Measurements from ENCODE around the gene GRIN1.
"Not testable (repeated sequence)": the region's sequence is repeated elsewhere in the genome, so short reads cannot be mapped to it uniquely, and the experiment has no call there.

The GRIN1 gene

GRCh38 chr9:137117269-137117731 is 21.7 kb upstream of the GRIN1 start:
- TF ChIP-seq POLR2A (IDR thresholded peaks at IDR 0.05; ENCODE audit: low read depth, low read length) (no peak), TAF1 (IDR thresholded peaks at IDR 0.05; ENCODE audit: low read depth, low read length) (no peak), POU2F2 (IDR thresholded peaks at IDR 0.05; ENCODE audit: low read depth, low read length) (no peak), SPI1 (IDR thresholded peaks at IDR 0.05; ENCODE audit: low read depth, low read length) (no peak), PAX5 (IDR thresholded peaks at IDR 0.05; ENCODE audit: insufficient read depth, low read length, severe bottlenecking) (no peak), POLR2AphosphoS5 (IDR thresholded peaks at IDR 0.05; ENCODE audit: low read depth, low read length) (no peak)
- no peak for DNase-seq (ENCODE audit: insufficient read length, low spot score)
- no peak for FAIRE-seq

- not testable (repeated sequence) for DNase-seq (ENCODE audit: insufficient read length, low spot score); FAIRE-seq
Observed at GRCh38 chr9:137118092-137118603, 20.8 kb upstream of the GRIN1 start.

GRCh38 chr9:137121927-137122795 is 16.8 kb upstream of the GRIN1 start:
- not testable (repeated sequence) for FAIRE-seq; DNase-seq (ENCODE audit: insufficient read length, low spot score)

GRCh38 chr9:137122796-137123467 is 16.0 kb upstream of the GRIN1 start:
- not testable (repeated sequence) for FAIRE-seq

GRCh38 chr9:137123468-137123837 is 15.5 kb upstream of the GRIN1 start:
- FAIRE-seq (no peak), DNase-seq (ENCODE audit: insufficient read length, low spot score) (no peak)
- TF ChIP-seq POU2F2 (IDR thresholded peaks at IDR 0.05; ENCODE audit: low read depth, low read length) = no peak
- TF ChIP-seq SPI1 (IDR thresholded peaks at IDR 0.05; ENCODE audit: low read depth, low read length) = 0 out of 2 replicates have a peak, but pooled peaks have one; percentile 5
- no peak for TF ChIP-seq PAX5 (IDR thresholded peaks at IDR 0.05; ENCODE audit: insufficient read depth, low read length, severe bottlenecking)
- TF ChIP-seq POLR2A (IDR thresholded peaks at IDR 0.05; ENCODE audit: low read depth, low read length) = no peak

More at GRCh38 chr9:137122796-137123467, 16.0 kb upstream of the GRIN1 start:
- peak; percentile 17 for DNase-seq (ENCODE audit: insufficient read length, low spot score)

- not testable (repeated sequence) for FAIRE-seq; DNase-seq (ENCODE audit: insufficient read length, low spot score)
Observed at GRCh38 chr9:137123952-137124462, 14.9 kb upstream of the GRIN1 start.

- TF ChIP-seq POLR2AphosphoS5 (IDR thresholded peaks at IDR 0.05; ENCODE audit: low read depth, low read length) = no peak
- TF ChIP-seq PAX5 (IDR thresholded peaks at IDR 0.05; ENCODE audit: insufficient read depth, low read length, severe bottlenecking) = no peak
- TF ChIP-seq POU2F2 (IDR thresholded peaks at IDR 0.05; ENCODE audit: low read depth, low read length) = no peak
- TF ChIP-seq POLR2A (IDR thresholded peaks at IDR 0.05; ENCODE audit: low read depth, low read length) = no peak
- no peak for TF ChIP-seq SPI1 (IDR thresholded peaks at IDR 0.05; ENCODE audit: low read depth, low read length)
- TF ChIP-seq TAF1 (IDR thresholded peaks at IDR 0.05; ENCODE audit: low read depth, low read length) = no peak
- FAIRE-seq = no peak
Observed at GRCh38 chr9:137126786-137127185, 12.2 kb upstream of the GRIN1 start.

GRCh38 chr9:137127301-137128157 is 11.4 kb upstream of the GRIN1 start:
- 0 out of 2 replicates have a peak, but pooled peaks have one; percentile 27 for TF ChIP-seq TAF1 (IDR thresholded peaks at IDR 0.05; ENCODE audit: low read depth, low read length)
- peak; percentile 95 for TF ChIP-seq SPI1 (IDR thresholded peaks at IDR 0.05; ENCODE audit: low read depth, low read length)
- TF ChIP-seq POLR2AphosphoS5 (IDR thresholded peaks at IDR 0.05; ENCODE audit: low read depth, low read length) = no peak
- TF ChIP-seq POU2F2 (IDR thresholded peaks at IDR 0.05; ENCODE audit: low read depth, low read length) = no peak
- TF ChIP-seq PAX5 (IDR thresholded peaks at IDR 0.05; ENCODE audit: insufficient read depth, low read length, severe bottlenecking) = no peak
- TF ChIP-seq POLR2A (IDR thresholded peaks at IDR 0.05; ENCODE audit: low read depth, low read length) = no peak
- FAIRE-seq (no peak), DNase-seq (ENCODE audit: insufficient read length, low spot score) (no peak)

More at GRCh38 chr9:137126786-137127185, 12.2 kb upstream of the GRIN1 start:
- no peak for DNase-seq (ENCODE audit: insufficient read length, low spot score)

GRCh38 chr9:137128158-137128861 is 10.6 kb upstream of the GRIN1 start:
- FAIRE-seq = no peak

More at GRCh38 chr9:137128158-137128861, 10.6 kb upstream of the GRIN1 start:
- TF ChIP-seq PAX5 (IDR thresholded peaks at IDR 0.05; ENCODE audit: insufficient read depth, low read length, severe bottlenecking) = no peak
- no peak for TF ChIP-seq POLR2A (IDR thresholded peaks at IDR 0.05; ENCODE audit: low read depth, low read length)
- no peak for TF ChIP-seq SPI1 (IDR thresholded peaks at IDR 0.05; ENCODE audit: low read depth, low read length)
- TF ChIP-seq POU2F2 (IDR thresholded peaks at IDR 0.05; ENCODE audit: low read depth, low read length) = no peak
- no peak for TF ChIP-seq POLR2AphosphoS5 (IDR thresholded peaks at IDR 0.05; ENCODE audit: low read depth, low read length)
- no peak for TF ChIP-seq TAF1 (IDR thresholded peaks at IDR 0.05; ENCODE audit: low read depth, low read length)
- no peak for DNase-seq (ENCODE audit: insufficient read length, low spot score)
